Neural crest cell (in vitro differentiated cells): ENCODE data around the gene MRPL17. TPM values are rescaled to one million over a fixed set of nuclear protein-coding genes. Genes with fewer than 3 reads are reported as not detected.

ENCODE experiments used
- DNase-seq: peaks from one replicate; pipeline ENCODE4 v3.0.0; 2021; ENCODE audit warnings: low read depth, mixed read lengths, low spot score
- H3K27ac Mint-ChIP-seq: one replicate; pipeline ENCODE4 v1.8.0; 2021; ENCODE audit warnings: mild to moderate bottlenecking, mixed read lengths; ENCODE audit not compliant: unreplicated experiment
- H3K27me3 Mint-ChIP-seq: 2 replicates; pipeline ENCODE4 v1.8.0; 2021; ENCODE audit warnings: low read depth, mild to moderate bottlenecking, mixed read lengths
- H3K36me3 Mint-ChIP-seq: 2 replicates; pipeline ENCODE4 v1.8.0; 2021; ENCODE audit warnings: low read depth, mild to moderate bottlenecking, mixed read lengths
- H3K4me1 Mint-ChIP-seq: 2 replicates; pipeline ENCODE4 v1.8.0; 2021; ENCODE audit warnings: mixed read lengths
- H3K4me3 Mint-ChIP-seq: one replicate; pipeline ENCODE4 v1.8.0; 2021; ENCODE audit warnings: mild to moderate bottlenecking, mixed read lengths
- H3K9me3 Mint-ChIP-seq: 2 replicates; pipeline ENCODE4 v1.8.0; 2021; ENCODE audit warnings: mixed read lengths
- total RNA-seq: library from RNA; stranded (reverse); gene quantifications from 2 replicates; pipeline ENCODE4 v1.2.1, GENCODE V29; 2021
- TF ChIP-seq, protein P1 (sequence below): fragments of 200-600 bp; sonication (generic); conservative IDR thresholded peaks from 2 replicates; pipeline ENCODE4 v1.5.0; 2021; ENCODE audit warnings: antibody characterized with exemption, mild to moderate bottlenecking

The MRPL17 gene
- total RNA-seq, 1 donor from 2014 or later, result 58.9 TPM

- no peak overlapping the region for H3K27ac Mint-ChIP-seq
- no peak overlapping the region for H3K4me3 Mint-ChIP-seq
- no peaks in the 10 kb centered on the region for H3K36me3 Mint-ChIP-seq
- no peak for DNase-seq
- H3K27me3 Mint-ChIP-seq, result peaks cover 13% of the 10 kb centered on the region
- no peaks in the 10 kb centered on the region for H3K9me3 Mint-ChIP-seq
- H3K4me1 Mint-ChIP-seq, result peaks cover 11% of the 10 kb centered on the region
- TF ChIP-seq, protein P1, sequence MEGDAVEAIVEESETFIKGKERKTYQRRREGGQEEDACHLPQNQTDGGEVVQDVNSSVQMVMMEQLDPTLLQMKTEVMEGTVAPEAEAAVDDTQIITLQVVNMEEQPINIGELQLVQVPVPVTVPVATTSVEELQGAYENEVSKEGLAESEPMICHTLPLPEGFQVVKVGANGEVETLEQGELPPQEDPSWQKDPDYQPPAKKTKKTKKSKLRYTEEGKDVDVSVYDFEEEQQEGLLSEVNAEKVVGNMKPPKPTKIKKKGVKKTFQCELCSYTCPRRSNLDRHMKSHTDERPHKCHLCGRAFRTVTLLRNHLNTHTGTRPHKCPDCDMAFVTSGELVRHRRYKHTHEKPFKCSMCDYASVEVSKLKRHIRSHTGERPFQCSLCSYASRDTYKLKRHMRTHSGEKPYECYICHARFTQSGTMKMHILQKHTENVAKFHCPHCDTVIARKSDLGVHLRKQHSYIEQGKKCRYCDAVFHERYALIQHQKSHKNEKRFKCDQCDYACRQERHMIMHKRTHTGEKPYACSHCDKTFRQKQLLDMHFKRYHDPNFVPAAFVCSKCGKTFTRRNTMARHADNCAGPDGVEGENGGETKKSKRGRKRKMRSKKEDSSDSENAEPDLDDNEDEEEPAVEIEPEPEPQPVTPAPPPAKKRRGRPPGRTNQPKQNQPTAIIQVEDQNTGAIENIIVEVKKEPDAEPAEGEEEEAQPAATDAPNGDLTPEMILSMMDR, result no peak
These were observed 31.0 kb downstream of the MRPL17 start for GRCh38 chr11:6652182-6652581.

- Mint-ChIP-seq H3K4me3 (no peak overlapping the region), H3K27me3 (peaks cover 1% of the 10 kb centered on the region), H3K27ac (no peak overlapping the region), H3K9me3 (no peaks in the 10 kb centered on the region), H3K4me1 (no peaks in the 10 kb centered on the region), H3K36me3 (no peaks in the 10 kb centered on the region)
- DNase-seq, result no peak
- TF ChIP-seq, protein P1, result no peak
These were observed 32.2 kb downstream of the MRPL17 start for GRCh38 chr11:6650980-6651379.

GRCh38 chr11:6650104-6650503, 33.0 kb downstream of the MRPL17 start:
- Mint-ChIP-seq H3K9me3 (no peaks in the 10 kb centered on the region), H3K4me1 (no peaks in the 10 kb centered on the region), H3K36me3 (no peaks in the 10 kb centered on the region), H3K4me3 (no peak overlapping the region), H3K27me3 (peaks cover 2% of the 10 kb centered on the region), H3K27ac (no peak overlapping the region)
- DNase-seq, result no peak
- TF ChIP-seq, protein P1, result no peak

- Mint-ChIP-seq H3K9me3 (no peaks in the 10 kb centered on the region), H3K27ac (no peak overlapping the region), H3K4me1 (no peaks in the 10 kb centered on the region), H3K4me3 (no peak overlapping the region), H3K36me3 (no peaks in the 10 kb centered on the region), H3K27me3 (peaks cover 2% of the 10 kb centered on the region)
- TF ChIP-seq, protein P1, result no peak
- no peak for DNase-seq
These were observed 34.6 kb downstream of the MRPL17 start for GRCh38 chr11:6648501-6648900.

DNA sequence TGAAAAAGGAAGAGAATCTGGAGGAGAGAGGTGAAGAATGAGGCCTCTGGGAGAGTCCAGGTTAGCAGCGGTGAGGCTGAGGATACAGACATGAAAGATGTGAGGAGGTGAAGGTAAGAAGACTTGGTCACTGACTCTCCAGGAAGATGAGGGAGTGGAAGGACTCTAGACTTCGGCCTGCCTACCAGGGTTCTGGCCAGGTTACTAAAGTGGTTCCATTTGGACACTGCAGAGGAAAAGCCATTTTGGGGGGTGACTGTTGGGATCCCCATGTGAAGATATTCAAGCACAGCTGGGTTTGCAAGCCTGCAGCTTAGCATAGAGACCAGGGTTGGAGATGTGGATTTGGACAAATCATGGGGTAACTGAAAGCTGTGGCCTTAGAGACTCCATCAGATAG, 35.3 kb downstream of the MRPL17 start:
- H3K36me3 Mint-ChIP-seq, result no peaks in the 10 kb centered on the region
- no peaks in the 10 kb centered on the region for H3K4me1 Mint-ChIP-seq
- TF ChIP-seq, protein P1, result no peak
- DNase-seq, result no peak
- no peaks in the 10 kb centered on the region for H3K9me3 Mint-ChIP-seq
- no peak overlapping the region for H3K4me3 Mint-ChIP-seq
- H3K27ac Mint-ChIP-seq, result no peak overlapping the region
- peaks cover 2% of the 10 kb centered on the region for H3K27me3 Mint-ChIP-seq
